ENCODE results near the gene PLAC1.

Gene PLAC1

DNA sequence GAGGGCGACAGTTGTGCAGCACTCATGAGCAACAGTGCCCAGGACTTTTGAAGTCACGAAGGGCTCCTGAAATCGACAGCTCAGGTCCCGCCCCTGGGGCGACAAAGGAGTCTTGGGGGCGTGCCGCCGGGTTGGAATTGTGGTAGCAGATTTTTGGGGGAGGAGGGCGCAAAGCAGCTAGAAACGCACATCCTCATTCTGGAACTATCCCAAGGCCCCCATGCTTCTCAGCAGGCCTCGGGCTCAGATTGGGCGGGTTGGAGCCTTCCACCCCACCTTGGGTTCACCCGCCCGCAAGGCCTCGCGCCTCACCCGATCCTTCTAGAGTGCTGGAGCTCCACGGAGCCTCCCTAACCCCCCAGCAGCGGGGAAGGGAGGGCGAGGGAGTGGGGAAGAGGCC, 112.8 kb downstream of the PLAC1 start:
- peaks cover 3% of the 10 kb centered on the region for H3K79me2 ChIP-seq (ENCODE audit: control insufficient read depth, insufficient read depth, low read length, poor library complexity)
- H3K4ac ChIP-seq (ENCODE audit: low read depth, low read length): no peak overlapping the region
- no peak overlapping the region for H4K12ac ChIP-seq (ENCODE audit: low read depth, low read length)
- no peak overlapping the region for H3K27ac ChIP-seq (ENCODE audit: low read depth, low read length)
- H4K8ac ChIP-seq (ENCODE audit: low read depth, low read length): no peak overlapping the region
- no peak for DNase-seq
- peaks cover 0 to 6% of the 10 kb centered on the region in 2 experiments for H3K4me1 ChIP-seq (ENCODE audit: control insufficient read depth in 1 of 2, insufficient read depth in 2 of 2, low read length in 2 of 2)
- peaks cover 14% of the 10 kb centered on the region for H3K79me1 ChIP-seq (ENCODE audit: low read length)
- no CpG with 5 or more reads among the region's 20 CpGs for WGBS (ENCODE audit: extremely low coverage, insufficient coverage, insufficient read length)
- no peaks in the 10 kb centered on the region for H3K9me3 ChIP-seq (ENCODE audit: insufficient read depth, low read depth, low read length)
- H3K9ac ChIP-seq (ENCODE audit: low read length): no peak overlapping the region
- H3K14ac ChIP-seq (ENCODE audit: low read length): no peak overlapping the region
- no peak overlapping the region for H4K91ac ChIP-seq (ENCODE audit: low read depth, low read length)
- H3K27me3 ChIP-seq (ENCODE audit: insufficient read depth, low read length): no peaks in the 10 kb centered on the region
- H2BK12ac ChIP-seq (ENCODE audit: low read length): no peak overlapping the region
- H3K23ac ChIP-seq (ENCODE audit: low read length): no peak overlapping the region
- H3K18ac ChIP-seq (ENCODE audit: low read length): no peak overlapping the region
- H3K4me2 ChIP-seq (ENCODE audit: low read length): no peak overlapping the region
- peaks cover 0 to 2% of the 10 kb centered on the region in 2 experiments for H3K36me3 ChIP-seq (ENCODE audit: control insufficient read depth in 1 of 2, insufficient read depth in 2 of 2, low read length in 2 of 2)
- no peak overlapping the region for H2AFZ ChIP-seq (ENCODE audit: insufficient read depth, low read length, poor library complexity)
- no peak overlapping the region for H2AK5ac ChIP-seq (ENCODE audit: low read length)
- no peak overlapping the region for H2BK5ac ChIP-seq (ENCODE audit: low read depth, low read length, poor library complexity)
- H2BK120ac ChIP-seq (ENCODE audit: insufficient read depth, low read length, poor library complexity): no peak overlapping the region
- no peak overlapping the region for H3K4me3 ChIP-seq (ENCODE audit: low read depth, low read length)

DNA sequence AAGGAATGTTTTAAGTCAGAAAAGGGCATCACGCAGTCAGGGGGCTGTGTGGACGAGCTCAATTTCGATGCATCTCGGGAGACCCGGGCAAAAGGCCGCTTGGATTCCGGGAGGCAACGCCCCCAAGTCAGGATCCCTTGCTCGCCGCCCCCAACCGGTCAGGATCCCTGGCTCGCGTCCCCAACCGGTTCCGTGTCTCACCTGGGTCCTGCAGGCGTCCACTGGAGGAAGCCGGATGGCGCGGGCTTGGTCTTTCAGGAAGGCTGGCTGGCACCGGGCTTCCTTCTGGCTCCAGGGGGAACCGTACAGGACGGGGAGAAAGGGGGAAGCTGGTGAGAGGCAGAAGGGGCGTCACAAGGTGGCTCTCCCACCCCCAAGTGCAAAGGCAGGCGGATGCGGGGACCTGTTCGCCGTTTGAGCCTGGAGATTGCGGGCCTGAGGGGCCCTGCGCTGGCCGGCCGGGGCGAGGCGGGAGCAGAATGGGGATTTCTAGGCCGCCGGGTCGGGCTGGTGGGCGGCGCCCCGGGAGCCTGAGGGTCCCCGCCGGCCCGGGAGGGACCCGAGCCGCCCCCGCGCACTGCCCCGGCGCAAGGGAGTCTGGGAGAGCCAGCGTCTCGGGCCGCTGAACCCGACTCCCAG, 113.6 kb downstream of the PLAC1 start:
- H3K4me3 ChIP-seq (ENCODE audit: low read depth, low read length): peak overlapping the region; percentile 56
- peaks cover 0 to 2% of the 10 kb centered on the region in 2 experiments for H3K36me3 ChIP-seq (ENCODE audit: control insufficient read depth in 1 of 2, insufficient read depth in 2 of 2, low read length in 2 of 2)
- H3K14ac ChIP-seq (ENCODE audit: low read length): peak overlapping the region; percentile 14

GRCh38 chrX:134544135-134544512, 114.1 kb downstream of the PLAC1 start:
- Histone ChIP-seq H4K8ac (ENCODE audit: low read depth, low read length) (peak overlapping the region; percentile 77), H3K4me1 (ENCODE audit: control insufficient read depth in 1 of 2, insufficient read depth in 2 of 2, low read length in 2 of 2) (peaks cover 0 to 6% of the 10 kb centered on the region in 2 experiments), H2BK5ac (ENCODE audit: low read depth, low read length, poor library complexity) (no peak overlapping the region), H4K91ac (ENCODE audit: low read depth, low read length) (no peak overlapping the region), H3K36me3 (ENCODE audit: control insufficient read depth in 1 of 2, insufficient read depth in 2 of 2, low read length in 2 of 2) (peaks cover 0 to 2% of the 10 kb centered on the region in 2 experiments), H3K9ac (ENCODE audit: low read length) (no peak overlapping the region), H3K14ac (ENCODE audit: low read length) (no peak overlapping the region), H3K79me1 (ENCODE audit: low read length) (peaks cover 7% of the 10 kb centered on the region), H2BK12ac (ENCODE audit: low read length) (no peak overlapping the region), H3K4me2 (ENCODE audit: low read length) (peak overlapping the region; percentile 75), H3K79me2 (ENCODE audit: control insufficient read depth, insufficient read depth, low read length, poor library complexity) (peaks cover under 1% of the 10 kb centered on the region), H3K18ac (ENCODE audit: low read length) (no peak overlapping the region), H2BK120ac (ENCODE audit: insufficient read depth, low read length, poor library complexity) (no peak overlapping the region), H3K9me3 (ENCODE audit: insufficient read depth, low read depth, low read length) (no peaks in the 10 kb centered on the region), H4K12ac (ENCODE audit: low read depth, low read length) (no peak overlapping the region), H3K4me3 (ENCODE audit: low read depth, low read length) (no peak overlapping the region), H2AK5ac (ENCODE audit: low read length) (no peak overlapping the region), H3K27ac (ENCODE audit: low read depth, low read length) (no peak overlapping the region), H3K4ac (ENCODE audit: low read depth, low read length) (no peak overlapping the region), H2AFZ (ENCODE audit: insufficient read depth, low read length, poor library complexity) (no peak overlapping the region), H3K27me3 (ENCODE audit: insufficient read depth, low read length) (no peaks in the 10 kb centered on the region), H3K23ac (ENCODE audit: low read length) (no peak overlapping the region)
- no peak for DNase-seq
- WGBS (ENCODE audit: extremely low coverage, insufficient coverage, insufficient read length): no CpG with 5 or more reads among the region's 6 CpGs

More for the DNA sequence above, 113.6 kb downstream of the PLAC1 start:
- Histone ChIP-seq H2BK120ac (ENCODE audit: insufficient read depth, low read length, poor library complexity) (peak overlapping the region; percentile 46), H4K91ac (ENCODE audit: low read depth, low read length) (peak overlapping the region; percentile 47), H3K27ac (ENCODE audit: low read depth, low read length) (no peak overlapping the region), H2AK5ac (ENCODE audit: low read length) (no peak overlapping the region), H3K9me3 (ENCODE audit: insufficient read depth, low read depth, low read length) (no peaks in the 10 kb centered on the region), H2BK5ac (ENCODE audit: low read depth, low read length, poor library complexity) (no peak overlapping the region), H3K4ac (ENCODE audit: low read depth, low read length) (no peak overlapping the region), H4K8ac (ENCODE audit: low read depth, low read length) (peak overlapping the region; percentile 77), H3K9ac (ENCODE audit: low read length) (peak overlapping the region; percentile 79), H3K79me2 (ENCODE audit: control insufficient read depth, insufficient read depth, low read length, poor library complexity) (peaks cover 3% of the 10 kb centered on the region), H3K23ac (ENCODE audit: low read length) (no peak overlapping the region), H2AFZ (ENCODE audit: insufficient read depth, low read length, poor library complexity) (peak overlapping the region; percentile 71), H2BK12ac (ENCODE audit: low read length) (no peak overlapping the region), H3K4me1 (ENCODE audit: control insufficient read depth in 1 of 2, insufficient read depth in 2 of 2, low read length in 2 of 2) (peaks cover 0 to 6% of the 10 kb centered on the region in 2 experiments), H3K4me2 (ENCODE audit: low read length) (peak overlapping the region; percentile 75), H3K79me1 (ENCODE audit: low read length) (peaks cover 10% of the 10 kb centered on the region), H3K27me3 (ENCODE audit: insufficient read depth, low read length) (no peaks in the 10 kb centered on the region), H4K12ac (ENCODE audit: low read depth, low read length) (peak overlapping the region; percentile 6), H3K18ac (ENCODE audit: low read length) (no peak overlapping the region)
- no peak for DNase-seq
- WGBS (ENCODE audit: extremely low coverage, insufficient coverage, insufficient read length): no CpG with 5 or more reads among the region's 52 CpGs

GRCh38 chrX:134543288-134543687, 115.0 kb downstream of the PLAC1 start:
- no peak for DNase-seq
- no peak overlapping the region for H3K4me3 ChIP-seq (ENCODE audit: low read depth, low read length)
- no peak overlapping the region for H4K8ac ChIP-seq (ENCODE audit: low read depth, low read length)
- no CpG with 5 or more reads among the region's 3 CpGs for WGBS (ENCODE audit: extremely low coverage, insufficient coverage, insufficient read length)
- no peak overlapping the region for H2BK5ac ChIP-seq (ENCODE audit: low read depth, low read length, poor library complexity)
- H2BK12ac ChIP-seq (ENCODE audit: low read length): no peak overlapping the region
- H3K79me1 ChIP-seq (ENCODE audit: low read length): peaks cover 6% of the 10 kb centered on the region
- no peaks in the 10 kb centered on the region for H3K9me3 ChIP-seq (ENCODE audit: insufficient read depth, low read depth, low read length)
- H3K4ac ChIP-seq (ENCODE audit: low read depth, low read length): no peak overlapping the region
- H2AK5ac ChIP-seq (ENCODE audit: low read length): no peak overlapping the region
- no peak overlapping the region for H2BK120ac ChIP-seq (ENCODE audit: insufficient read depth, low read length, poor library complexity)
- H3K36me3 ChIP-seq (ENCODE audit: control insufficient read depth in 1 of 2, insufficient read depth in 2 of 2, low read length in 2 of 2): peaks cover 0 to 2% of the 10 kb centered on the region in 2 experiments
- H3K4me1 ChIP-seq (ENCODE audit: control insufficient read depth in 1 of 2, insufficient read depth in 2 of 2, low read length in 2 of 2): peaks cover 0 to 6% of the 10 kb centered on the region in 2 experiments
- no peak overlapping the region for H2AFZ ChIP-seq (ENCODE audit: insufficient read depth, low read length, poor library complexity)
- no peak overlapping the region for H4K12ac ChIP-seq (ENCODE audit: low read depth, low read length)
- no peaks in the 10 kb centered on the region for H3K27me3 ChIP-seq (ENCODE audit: insufficient read depth, low read length)
- H3K4me2 ChIP-seq (ENCODE audit: low read length): no peak overlapping the region
- H4K91ac ChIP-seq (ENCODE audit: low read depth, low read length): no peak overlapping the region
- H3K14ac ChIP-seq (ENCODE audit: low read length): no peak overlapping the region
- no peak overlapping the region for H3K9ac ChIP-seq (ENCODE audit: low read length)
- no peak overlapping the region for H3K18ac ChIP-seq (ENCODE audit: low read length)
- H3K27ac ChIP-seq (ENCODE audit: low read depth, low read length): no peak overlapping the region
- H3K23ac ChIP-seq (ENCODE audit: low read length): no peak overlapping the region
- no peaks in the 10 kb centered on the region for H3K79me2 ChIP-seq (ENCODE audit: control insufficient read depth, insufficient read depth, low read length, poor library complexity)

Data from trophoblast cell (in vitro differentiated cells and primary cell).